K562 treated with DMSO at 1 percent for 48 hours (cell line): ENCODE measurements around the gene EIF2S3B. TPM values are rescaled to one million over a fixed set of nuclear protein-coding genes. Genes with fewer than 3 reads are reported as not detected.

Source experiments
- total RNA-seq: library from RNA; unstranded; fragments of 300-600 nt; gene quantifications from 2 replicates; pipeline ENCODE4 v1.2.3, GENCODE V29; 2022; ENCODE audit warnings: low replicate concordance; ENCODE audit errors: extremely low read depth

The EIF2S3B gene
- total RNA-seq, result not detected in 2 replicates

GRCh38 chr12:10505620-10506019 is at the start of gene EIF2S3B:
Gene EIF2S3B (plus strand): TSS chr12:10505890. CDS start chr12:10505903, 13 bp downstream.

Other genes with a start within 250 kb of the EIF2S3B start
- not detected in 2 replicates for gene KLRD1, start 198.0 kb upstream of the EIF2S3B start, total RNA-seq
- gene KLRK1, start 115.8 kb upstream of the EIF2S3B start, total RNA-seq, result not detected in 2 replicates
- not detected in 2 replicates for gene KLRC4, start 96.1 kb upstream of the EIF2S3B start, total RNA-seq
- gene KLRC3, start 85.3 kb upstream of the EIF2S3B start, total RNA-seq, result not detected in 2 replicates
- not detected in 2 replicates for gene KLRC2, start 69.9 kb upstream of the EIF2S3B start, total RNA-seq
- not detected in 2 replicates for gene KLRC1, start 52.5 kb upstream of the EIF2S3B start, total RNA-seq
- not detected in 2 replicates for gene MAGOHB, start 107.7 kb downstream of the EIF2S3B start, total RNA-seq
- not detected in 2 replicates for gene STYK1, start 168.2 kb downstream of the EIF2S3B start, total RNA-seq
- gene YBX3, start 217.4 kb downstream of the EIF2S3B start, total RNA-seq, result not detected in 2 replicates